ENCODE data around the gene NADSYN1. TPM values are rescaled to one million over a fixed set of nuclear protein-coding genes. Genes with fewer than 3 reads are reported as not detected.

Gene NADSYN1
- total RNA-seq, 1 donor from 2014 or later = 75.9 TPM

Small RNA genes lying within 50 kb of the gene (microRNA-seq; reads per million reads assigned to microRNA genes)
- not detected for gene MIR6754 (ENCODE audit: borderline number of aligned reads, borderline replicate concordance)

Small RNA genes lying within 50 kb of the gene (small RNA-seq; reads per million reads assigned to genes)
- not detected for gene MIR6754

Other genes starting within 250 kb of the NADSYN1 start
- 11.0 TPM for gene SHANK2, start 200.6 kb upstream of the NADSYN1 start, total RNA-seq
- gene DHCR7, start 4.8 kb upstream of the NADSYN1 start, total RNA-seq = 26.8 TPM
- not detected for gene KRTAP5-7, start 74.1 kb downstream of the NADSYN1 start, total RNA-seq
- not detected for gene KRTAP5-8, start 84.8 kb downstream of the NADSYN1 start, total RNA-seq
- gene KRTAP5-9, start 95.2 kb downstream of the NADSYN1 start, total RNA-seq = not detected
- not detected for gene KRTAP5-10, start 112.4 kb downstream of the NADSYN1 start, total RNA-seq
- gene KRTAP5-11, start 129.7 kb downstream of the NADSYN1 start, total RNA-seq = not detected